HG03060 (cell line): ENCODE results near the gene TTLL7.

Experiments
- ATAC-seq: cut with Tn5 transposase; IDR thresholded peaks from one replicate; pipeline ENCODE4 v1.9.1; 2021; ENCODE audit warnings: low read depth, moderate number of reproducible peaks; ENCODE audit not compliant: unreplicated experiment

The TTLL7 gene

DNA sequence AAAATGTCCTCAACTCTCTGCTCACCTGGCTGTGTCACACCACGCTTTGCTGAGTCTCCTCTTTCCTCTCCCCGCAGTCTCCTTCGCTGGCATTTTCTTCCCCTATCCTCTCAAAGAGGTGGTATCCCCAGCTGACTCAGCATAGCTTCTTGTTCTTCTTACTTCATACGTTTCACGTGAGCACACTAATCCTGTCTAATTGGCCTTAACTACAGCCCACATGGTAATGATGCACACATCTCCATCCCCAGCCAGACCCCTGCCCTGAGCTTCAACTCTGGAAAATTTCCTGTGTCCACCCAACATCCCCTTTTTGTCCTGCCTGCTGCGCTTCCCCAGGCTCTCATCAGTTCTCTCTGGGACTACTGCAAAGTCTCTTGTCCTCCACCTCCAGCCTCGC lies 169.8 kb downstream of the TTLL7 start:
- ATAC-seq, result no peak

DNA sequence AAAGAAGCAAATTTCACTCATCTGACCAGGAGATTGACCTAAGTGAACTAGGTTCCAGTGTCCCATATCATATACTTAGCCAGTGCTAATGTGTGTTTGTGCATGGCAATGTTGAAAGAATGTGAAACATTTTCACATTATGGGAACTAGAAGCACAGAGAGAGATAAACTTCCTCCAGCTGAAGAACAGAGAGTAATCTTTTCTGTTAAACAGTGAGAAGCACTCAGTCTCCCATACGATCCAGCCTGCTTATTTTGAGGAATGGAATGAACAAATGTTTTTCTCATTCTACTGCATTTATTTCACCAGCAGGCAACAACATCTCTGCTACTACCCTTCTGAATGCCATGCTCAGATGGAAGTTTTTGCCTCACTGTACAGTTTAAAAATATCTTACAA lies 170.5 kb downstream of the TTLL7 start:
- no peak for ATAC-seq

DNA sequence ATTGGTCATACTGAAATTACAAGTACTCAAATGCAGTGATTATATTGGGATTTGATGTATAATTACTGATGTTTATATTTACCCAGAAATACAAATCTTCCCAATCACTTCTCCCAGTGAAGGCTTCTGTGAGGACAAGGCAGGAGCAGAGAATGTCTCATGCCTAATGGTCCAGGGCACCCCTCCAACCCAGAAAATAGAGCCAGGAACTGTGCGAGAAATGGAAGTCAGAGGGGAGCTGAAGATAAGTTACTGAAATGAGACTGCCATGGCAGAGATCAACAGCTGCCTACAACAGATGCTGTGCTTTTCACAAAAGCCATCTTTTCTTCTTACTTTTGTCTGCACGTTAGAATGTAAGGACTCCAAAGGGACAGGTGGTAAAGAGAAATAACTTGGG lies 171.2 kb downstream of the TTLL7 start:
- ATAC-seq, result no peak

DNA sequence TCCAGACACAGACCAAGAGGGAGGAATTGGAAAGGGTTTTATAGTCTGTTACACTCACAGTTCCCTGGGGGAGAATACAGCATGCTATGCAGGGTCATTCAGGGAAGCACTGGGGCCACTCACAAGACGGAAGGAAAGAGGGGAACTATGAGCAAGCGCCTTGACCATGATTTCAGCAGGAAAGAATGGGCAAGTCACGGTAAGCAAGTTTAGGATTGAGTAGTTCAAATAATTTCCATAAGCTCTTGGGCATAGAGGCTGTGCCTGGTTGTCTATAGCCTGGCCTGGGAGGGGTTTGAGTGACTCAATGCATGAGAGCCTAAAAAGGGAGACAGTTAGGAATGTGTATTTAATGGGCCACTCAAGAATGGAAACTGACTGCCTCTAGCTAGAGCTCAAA lies 176.7 kb downstream of the TTLL7 start:
- ATAC-seq, result no peak

DNA sequence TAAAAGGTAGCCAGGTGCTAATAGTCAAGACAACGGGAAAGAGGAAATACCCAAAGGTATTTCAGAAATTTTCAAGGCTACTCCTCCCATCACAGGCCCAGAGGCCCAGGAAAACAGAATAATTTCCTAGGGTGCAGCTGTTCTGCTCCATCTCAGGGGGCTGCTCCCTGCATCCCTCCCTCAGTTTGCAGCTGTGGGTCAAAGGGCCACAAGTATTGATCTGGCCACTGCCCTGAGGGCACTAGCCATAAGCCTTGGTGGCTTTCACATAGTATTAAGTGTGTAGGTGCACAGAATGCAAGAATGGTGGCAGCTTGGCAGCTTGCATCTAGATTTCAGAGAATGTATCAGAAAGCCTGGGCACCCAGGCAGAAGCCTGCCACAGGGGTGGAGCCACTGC lies 179.5 kb downstream of the TTLL7 start:
- no peak for ATAC-seq

DNA sequence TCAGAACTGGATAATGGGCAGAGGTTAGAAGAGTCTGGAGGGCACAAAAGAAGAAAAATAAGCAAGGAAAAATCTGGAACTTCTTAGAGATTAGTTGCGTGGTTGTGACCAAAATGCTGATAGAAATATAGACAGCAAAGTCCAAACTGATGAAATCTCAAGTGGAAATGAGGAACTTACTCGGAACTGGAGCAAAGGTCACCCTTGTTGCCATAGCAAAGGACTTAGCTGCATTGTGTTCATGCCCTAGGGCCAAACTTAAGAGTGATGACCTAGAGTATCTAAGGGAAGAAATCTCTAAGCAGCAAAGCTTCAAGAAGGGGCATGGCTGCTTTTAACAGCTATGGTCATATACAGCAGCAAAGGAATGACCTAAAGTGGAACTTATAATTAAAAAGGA lies 180.0 kb downstream of the TTLL7 start:
- no peak for ATAC-seq

DNA sequence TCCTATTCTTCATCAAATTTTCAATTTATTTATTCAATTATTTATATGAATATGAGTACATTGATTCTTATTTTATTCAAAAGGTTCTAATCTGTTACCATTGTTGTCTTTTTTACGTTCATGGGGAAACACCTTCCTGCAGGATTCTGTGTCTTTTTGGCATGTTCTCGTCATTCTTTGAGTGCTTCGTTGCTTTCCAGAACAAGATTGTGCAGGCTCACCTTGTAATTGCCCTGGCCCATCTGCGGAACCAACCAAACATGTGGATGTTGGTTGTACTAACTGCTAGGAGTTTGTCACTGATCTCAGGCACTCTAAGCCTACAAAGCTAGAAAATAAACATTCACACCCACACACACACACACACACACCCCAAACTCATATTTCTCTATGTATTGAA lies 182.1 kb downstream of the TTLL7 start:
- ATAC-seq, result no peak

DNA sequence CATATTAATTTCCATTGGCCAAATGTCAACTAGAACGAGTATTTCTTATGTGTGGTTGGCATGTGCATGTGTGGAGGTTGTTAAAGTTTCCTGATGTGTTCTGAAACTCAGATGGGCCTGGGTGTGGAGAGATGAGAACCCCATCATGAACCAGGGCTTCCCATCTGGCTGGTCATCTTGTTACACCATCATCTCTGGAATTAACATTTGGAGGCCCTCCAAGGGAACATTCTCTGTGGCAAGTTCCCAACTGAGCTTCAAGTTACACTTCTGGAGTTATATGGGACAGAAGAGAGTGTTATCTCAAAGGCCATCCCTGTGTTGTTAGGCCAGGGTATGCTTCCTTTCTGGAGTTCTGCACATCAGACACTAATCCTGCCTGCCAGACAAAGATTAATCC lies 183.6 kb downstream of the TTLL7 start:
- no peak for ATAC-seq
